ENCODE data around the gene RRBP1.

- TF ChIP-seq CTCF (IDR thresholded peaks at IDR 0.05) (no peak), POLR2A (IDR thresholded peaks at IDR 0.05) (no peak)
These were observed 35.7 kb downstream of the RRBP1 start for GRCh38 chr20:17646209-17646960.

All from lower leg skin (tissue), 3 donors.